ENCODE measurements around the gene LONP2. TPM values are rescaled to one million over a fixed set of nuclear protein-coding genes. Genes with fewer than 3 reads are reported as not detected.

The LONP2 gene
- total RNA-seq, 2 experiments from 2014 or later = 77.2 to 81.0 TPM

- Mint-ChIP-seq H3K36me3 (ENCODE audit: low read depth) (peaks cover 90% of the 10 kb centered on the region), H3K27me3 (no peaks in the 10 kb centered on the region)
Observed at GRCh38 chr16:48299471-48299870, 55.4 kb downstream of the LONP2 start.

GRCh38 chr16:48300391-48300856 is 56.3 kb downstream of the LONP2 start:
- ATAC-seq (ENCODE audit: poor library complexity) (no peak), DNase-seq (no peak)
- TF ChIP-seq CTCF (IDR thresholded peaks at IDR 0.05) = no peak
- CTCF ChIA-PET = no interaction called here
- no peaks in the 10 kb centered on the region for H3K9me3 Mint-ChIP-seq
- no peaks in the 10 kb centered on the region for H3K9me3 ChIP-seq (ENCODE audit: control insufficient read depth in 1 of 2, insufficient read depth in 1 of 2, low read length in 2 of 2)
- no peak overlapping the region for H3K4me3 ChIP-seq (ENCODE audit: low read length)
- H3K36me3 Mint-ChIP-seq (ENCODE audit: low read depth) = peaks cover 92% of the 10 kb centered on the region
- H3K27me3 Mint-ChIP-seq = no peaks in the 10 kb centered on the region
- no peak overlapping the region for H3K27ac ChIP-seq (ENCODE audit: low read depth in 1 of 2, low read length in 2 of 2)
- H3K36me3 ChIP-seq (ENCODE audit: insufficient read depth, low read length) = peaks cover 80% of the 10 kb centered on the region
- no peaks in the 10 kb centered on the region for H3K27me3 ChIP-seq (ENCODE audit: control insufficient read depth in 1 of 2, insufficient read depth in 2 of 2, low read length in 2 of 2)
- H3K4me1 Mint-ChIP-seq (ENCODE audit: low read depth) = peaks cover under 1% of the 10 kb centered on the region
- POLR2A ChIA-PET = no interaction called here
- H3K4me1 ChIP-seq (ENCODE audit: insufficient read depth, low read length) = no peaks in the 10 kb centered on the region
- intact Hi-C loops (cut with DNase I, micrococcal nuclease) = no loop called here
- H3K27ac Mint-ChIP-seq = no peak overlapping the region
- H3K4me3 Mint-ChIP-seq = no peak overlapping the region

More at GRCh38 chr16:48299471-48299870, 55.4 kb downstream of the LONP2 start:
- intact Hi-C loops (cut with DNase I, micrococcal nuclease) = no loop called here
- no peaks in the 10 kb centered on the region for H3K4me1 Mint-ChIP-seq (ENCODE audit: low read depth)
- ATAC-seq (ENCODE audit: poor library complexity) = no peak
- no peaks in the 10 kb centered on the region for H3K4me1 ChIP-seq (ENCODE audit: insufficient read depth, low read length)
- no peak overlapping the region for H3K4me3 ChIP-seq (ENCODE audit: low read length)
- H3K36me3 ChIP-seq (ENCODE audit: insufficient read depth, low read length) = peaks cover 77% of the 10 kb centered on the region
- no peak overlapping the region for H3K4me3 Mint-ChIP-seq
- CTCF ChIA-PET = no interaction called here
- DNase-seq = no peak
- H3K9me3 Mint-ChIP-seq = no peaks in the 10 kb centered on the region
- no peaks in the 10 kb centered on the region for H3K9me3 ChIP-seq (ENCODE audit: control insufficient read depth in 1 of 2, insufficient read depth in 1 of 2, low read length in 2 of 2)
- no peak for TF ChIP-seq CTCF (IDR thresholded peaks at IDR 0.05)
- no peak overlapping the region for H3K27ac ChIP-seq (ENCODE audit: low read depth in 1 of 2, low read length in 2 of 2)
- H3K27me3 ChIP-seq (ENCODE audit: control insufficient read depth in 1 of 2, insufficient read depth in 2 of 2, low read length in 2 of 2) = no peaks in the 10 kb centered on the region
- H3K27ac Mint-ChIP-seq = peak overlapping the region; percentile 27
- POLR2A ChIA-PET = no interaction called here

- no peak overlapping the region for H3K4me3 ChIP-seq (ENCODE audit: low read length)
- peaks cover 7% of the 10 kb centered on the region for H3K4me1 Mint-ChIP-seq (ENCODE audit: low read depth)
- CTCF ChIA-PET = no interaction called here
- intact Hi-C loops (cut with DNase I, micrococcal nuclease) = loop anchor here in 1 of 2 experiments (5.0 kb wide), 1 partner anchor 61 kb away; the partner anchor contains the start of gene ABCC11
- TF ChIP-seq CTCF (IDR thresholded peaks at IDR 0.05) = no peak
- DNase-seq (no peak), ATAC-seq (ENCODE audit: poor library complexity) (no peak)
- H3K4me1 ChIP-seq (ENCODE audit: insufficient read depth, low read length) = no peaks in the 10 kb centered on the region
- POLR2A ChIA-PET = interaction anchor here (1.9 kb wide), 1 partner anchor 10 kb away, joined by 5 read pairs; no protein-coding TSS in a partner anchor
- no peaks in the 10 kb centered on the region for H3K27me3 Mint-ChIP-seq
- no peak overlapping the region for H3K4me3 Mint-ChIP-seq
- H3K27ac Mint-ChIP-seq = no peak overlapping the region
- no peaks in the 10 kb centered on the region for H3K27me3 ChIP-seq (ENCODE audit: control insufficient read depth in 1 of 2, insufficient read depth in 2 of 2, low read length in 2 of 2)
- peaks cover 25 to 46% of the 10 kb centered on the region in 2 experiments for H3K9me3 ChIP-seq (ENCODE audit: control insufficient read depth in 1 of 2, insufficient read depth in 1 of 2, low read length in 2 of 2)
- H3K9me3 Mint-ChIP-seq = peaks cover 26% of the 10 kb centered on the region
- H3K36me3 Mint-ChIP-seq (ENCODE audit: low read depth) = peaks cover 97% of the 10 kb centered on the region
- H3K36me3 ChIP-seq (ENCODE audit: insufficient read depth, low read length) = peaks cover 55% of the 10 kb centered on the region
- no peak overlapping the region for H3K27ac ChIP-seq (ENCODE audit: low read depth in 1 of 2, low read length in 2 of 2)
Observed at GRCh38 chr16:48308535-48308934, 64.4 kb downstream of the LONP2 start.
